GM12878 (cell line): ENCODE measurements around the gene FBXL17.

Experiments used
- CREB1 ChIP-seq: IDR thresholded peaks from 2 replicates; pipeline ENCODE4 v1.6.1; 2012; ENCODE audit warnings: low read depth, mild to moderate bottlenecking, inconsistent platforms
- DPF2 ChIP-seq: fragments of 450-650 bp; IDR thresholded peaks from 2 replicates; pipeline ENCODE4 v1.6.1; 2017; ENCODE audit warnings: mild to moderate bottlenecking
- E2F4 ChIP-seq: IDR thresholded peaks from 2 replicates; pipeline ENCODE4 v1.6.1; 2012; ENCODE audit warnings: low read depth, low read length, improper control_type of control experiment
- EZH2 ChIP-seq: IDR thresholded peaks from 2 replicates; pipeline ENCODE4 v1.6.1; 2012; ENCODE audit warnings: low read depth, mild to moderate bottlenecking, control low read depth, inconsistent platforms, low read length, borderline replicate concordance; ENCODE audit not compliant: control insufficient read depth
- MYC ChIP-seq: IDR thresholded peaks from 2 replicates; pipeline ENCODE4 v1.6.1; 2011; ENCODE audit warnings: mild to moderate bottlenecking, low read length, moderate library complexity, inconsistent platforms; ENCODE audit not compliant: insufficient read depth, insufficient replicate concordance, insufficient read length, severe bottlenecking
- NFYA ChIP-seq: IDR thresholded peaks from 2 replicates; pipeline ENCODE4 v1.6.1; 2011; ENCODE audit warnings: low read depth, mild to moderate bottlenecking, low read length, improper control_type of control experiment, borderline replicate concordance
- POLR2AphosphoS2 ChIP-seq: IDR thresholded peaks from 2 replicates; pipeline ENCODE4 v1.6.1; 2011; ENCODE audit warnings: low read depth, mild to moderate bottlenecking, low read length, improper control_type of control experiment, moderate library complexity
- RAD21 ChIP-seq: IDR thresholded peaks from 2 replicates; pipeline ENCODE4 v1.6.1; 2011; ENCODE audit warnings: mild to moderate bottlenecking, low read depth, low read length, moderate library complexity; ENCODE audit not compliant: insufficient read depth
- SMC3 ChIP-seq: IDR thresholded peaks from 2 replicates; pipeline ENCODE4 v1.6.1; 2011; ENCODE audit warnings: low read length, improper control_type of control experiment, borderline replicate concordance
- STAT1 ChIP-seq: fragments of 450-650 bp; conservative IDR thresholded peaks from 2 replicates; pipeline ENCODE4 v1.6.1; 2014; ENCODE audit warnings: antibody characterized with exemption, mild to moderate bottlenecking
- TF ChIP-seq, protein P1 (sequence below), 3 experiments: IDR thresholded peaks in 2 of 3; conservative IDR thresholded peaks in 1 of 3; 2 replicates each; pipeline ENCODE4 v1.5.1; 2011; ENCODE audit warnings: low read depth in 3 of 3, low read length in 3 of 3, mild to moderate bottlenecking in 3 of 3, control low read depth in 2 of 3, moderate library complexity in 2 of 3, inconsistent platforms in 1 of 3, mixed read lengths in 1 of 3; ENCODE audit not compliant: control insufficient read depth in 2 of 3, insufficient read depth in 1 of 3; ENCODE audit errors: extremely low read depth in 1 of 3
- TF ChIP-seq, protein P2 (sequence below): IDR thresholded peaks from 2 replicates; pipeline ENCODE4 v1.6.1; 2012; ENCODE audit warnings: low read depth, low read length, improper control_type of control experiment

DNA sequence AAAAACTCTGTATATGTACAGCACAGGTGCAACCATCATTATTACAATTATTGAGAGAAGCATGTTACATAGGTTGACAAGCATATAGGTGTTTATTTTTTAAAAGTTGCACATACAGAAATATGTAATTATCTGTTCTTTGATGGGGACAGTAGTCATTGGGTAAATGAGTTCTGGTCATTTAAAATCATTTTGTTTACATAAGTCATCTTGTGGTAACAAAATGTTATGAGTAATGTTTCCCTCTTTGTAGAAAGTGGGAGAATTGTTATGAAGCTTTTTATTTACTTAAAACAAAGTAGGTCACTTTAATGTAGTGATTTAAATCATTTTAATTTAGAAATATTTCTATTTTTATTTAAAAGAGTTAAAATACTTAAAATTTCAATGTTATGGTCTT, 33.8 kb upstream of the FBXL17 start:
- TF ChIP-seq MYC (no peak), POLR2AphosphoS2 (no peak), CREB1 (no peak), DPF2 (no peak), STAT1 (no peak), E2F4 (no peak), NFYA (no peak), EZH2 (no peak), SMC3 (no peak), RAD21 (no peak)
- TF ChIP-seq, protein P1, sequence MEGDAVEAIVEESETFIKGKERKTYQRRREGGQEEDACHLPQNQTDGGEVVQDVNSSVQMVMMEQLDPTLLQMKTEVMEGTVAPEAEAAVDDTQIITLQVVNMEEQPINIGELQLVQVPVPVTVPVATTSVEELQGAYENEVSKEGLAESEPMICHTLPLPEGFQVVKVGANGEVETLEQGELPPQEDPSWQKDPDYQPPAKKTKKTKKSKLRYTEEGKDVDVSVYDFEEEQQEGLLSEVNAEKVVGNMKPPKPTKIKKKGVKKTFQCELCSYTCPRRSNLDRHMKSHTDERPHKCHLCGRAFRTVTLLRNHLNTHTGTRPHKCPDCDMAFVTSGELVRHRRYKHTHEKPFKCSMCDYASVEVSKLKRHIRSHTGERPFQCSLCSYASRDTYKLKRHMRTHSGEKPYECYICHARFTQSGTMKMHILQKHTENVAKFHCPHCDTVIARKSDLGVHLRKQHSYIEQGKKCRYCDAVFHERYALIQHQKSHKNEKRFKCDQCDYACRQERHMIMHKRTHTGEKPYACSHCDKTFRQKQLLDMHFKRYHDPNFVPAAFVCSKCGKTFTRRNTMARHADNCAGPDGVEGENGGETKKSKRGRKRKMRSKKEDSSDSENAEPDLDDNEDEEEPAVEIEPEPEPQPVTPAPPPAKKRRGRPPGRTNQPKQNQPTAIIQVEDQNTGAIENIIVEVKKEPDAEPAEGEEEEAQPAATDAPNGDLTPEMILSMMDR (IDR thresholded peaks at IDR 0.05 in 2 of 3, conservative IDR thresholded peaks at IDR 0.05 in 1 of 3; ENCODE audit: control insufficient read depth in 2 of 3, extremely low read depth in 1 of 3, insufficient read depth in 1 of 3, low read depth in 3 of 3, low read length in 3 of 3): no peak
- TF ChIP-seq, protein P2, sequence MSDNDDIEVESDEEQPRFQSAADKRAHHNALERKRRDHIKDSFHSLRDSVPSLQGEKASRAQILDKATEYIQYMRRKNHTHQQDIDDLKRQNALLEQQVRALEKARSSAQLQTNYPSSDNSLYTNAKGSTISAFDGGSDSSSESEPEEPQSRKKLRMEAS: no peak
